Measurements from ENCODE around the gene FAM107B.
A peak's percentile ranks its signal among the peaks of the same experiment; 100 is the strongest.

FAM107B gene

GRCh38 chr10:14757986-14758385 is 16.7 kb downstream of the FAM107B start:
- peaks cover 20% of the 10 kb centered on the region for H3K4me1 Mint-ChIP-seq
- H3K27me3 Mint-ChIP-seq, result no peaks in the 10 kb centered on the region
- peak overlapping the region; percentile 28 for H3K27ac Mint-ChIP-seq
- H3K36me3 Mint-ChIP-seq, result no peaks in the 10 kb centered on the region
- no peaks in the 10 kb centered on the region for H3K9me3 Mint-ChIP-seq
- no peak overlapping the region for H3K4me3 Mint-ChIP-seq
- ATAC-seq, result no peak

DNA sequence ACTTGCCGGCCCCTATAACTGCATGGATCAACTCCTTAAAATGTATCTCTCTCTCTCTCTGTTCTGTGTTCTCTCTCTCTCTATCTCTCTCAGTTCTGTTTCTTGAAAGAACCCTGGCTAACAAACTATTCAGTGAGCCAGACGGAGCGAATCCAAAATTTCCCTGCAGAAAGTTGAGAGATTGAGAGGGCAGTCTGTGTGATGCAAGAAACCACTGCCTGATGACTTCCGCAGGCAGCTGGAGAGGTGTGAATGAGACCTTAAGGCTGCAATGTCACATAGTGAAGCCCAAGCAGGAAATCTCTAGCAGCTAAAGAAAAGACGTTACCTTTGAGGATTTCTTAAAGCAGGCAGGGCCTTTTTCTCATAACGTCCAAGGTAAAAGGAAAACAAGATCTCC is 17.3 kb downstream of the FAM107B start:
- Mint-ChIP-seq H3K9me3 (no peaks in the 10 kb centered on the region), H3K4me3 (no peak overlapping the region)
- ATAC-seq, result no peak

GRCh38 chr10:14753441-14753840 is 21.3 kb downstream of the FAM107B start:
- peaks cover 47% of the 10 kb centered on the region for H3K4me1 Mint-ChIP-seq
- peak overlapping the region; percentile 98 for H3K27ac Mint-ChIP-seq
- H3K36me3 Mint-ChIP-seq, result no peaks in the 10 kb centered on the region
- no peaks in the 10 kb centered on the region for H3K27me3 Mint-ChIP-seq
- ATAC-seq, result no peak
- H3K9me3 Mint-ChIP-seq, result no peaks in the 10 kb centered on the region
- no peak overlapping the region for H3K4me3 Mint-ChIP-seq

More for the DNA sequence above, 17.3 kb downstream of the FAM107B start:
- Mint-ChIP-seq H3K4me1 (peaks cover 22% of the 10 kb centered on the region), H3K36me3 (no peaks in the 10 kb centered on the region), H3K27ac (peak overlapping the region; percentile 28), H3K27me3 (no peaks in the 10 kb centered on the region)

DNA sequence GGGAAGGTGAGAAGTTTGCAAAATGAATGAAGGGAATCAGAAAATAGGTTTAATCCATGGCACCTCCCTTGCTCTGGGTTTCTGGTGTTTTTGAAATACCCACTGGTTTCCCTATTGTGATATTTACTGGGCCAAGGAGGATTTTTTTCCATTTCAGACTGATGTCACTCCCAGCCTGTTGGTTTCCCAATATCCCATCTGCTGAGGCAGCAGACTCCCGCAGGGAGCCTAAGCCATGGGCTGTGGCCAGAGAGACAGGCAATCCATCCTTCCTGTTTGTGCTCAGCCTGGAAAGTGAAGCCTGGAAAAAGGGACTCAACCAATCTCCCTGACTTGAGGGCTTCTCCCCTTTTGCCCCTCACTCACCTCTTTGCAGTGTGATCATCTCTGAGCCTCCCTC is 22.8 kb downstream of the FAM107B start:
- H3K27me3 Mint-ChIP-seq, result no peaks in the 10 kb centered on the region
- no peak for ATAC-seq
- H3K27ac Mint-ChIP-seq, result peak overlapping the region; percentile 98
- peak overlapping the region; percentile 48 for H3K4me3 Mint-ChIP-seq
- H3K4me1 Mint-ChIP-seq, result peaks cover 62% of the 10 kb centered on the region
- no peaks in the 10 kb centered on the region for H3K36me3 Mint-ChIP-seq
- no peaks in the 10 kb centered on the region for H3K9me3 Mint-ChIP-seq

DNA sequence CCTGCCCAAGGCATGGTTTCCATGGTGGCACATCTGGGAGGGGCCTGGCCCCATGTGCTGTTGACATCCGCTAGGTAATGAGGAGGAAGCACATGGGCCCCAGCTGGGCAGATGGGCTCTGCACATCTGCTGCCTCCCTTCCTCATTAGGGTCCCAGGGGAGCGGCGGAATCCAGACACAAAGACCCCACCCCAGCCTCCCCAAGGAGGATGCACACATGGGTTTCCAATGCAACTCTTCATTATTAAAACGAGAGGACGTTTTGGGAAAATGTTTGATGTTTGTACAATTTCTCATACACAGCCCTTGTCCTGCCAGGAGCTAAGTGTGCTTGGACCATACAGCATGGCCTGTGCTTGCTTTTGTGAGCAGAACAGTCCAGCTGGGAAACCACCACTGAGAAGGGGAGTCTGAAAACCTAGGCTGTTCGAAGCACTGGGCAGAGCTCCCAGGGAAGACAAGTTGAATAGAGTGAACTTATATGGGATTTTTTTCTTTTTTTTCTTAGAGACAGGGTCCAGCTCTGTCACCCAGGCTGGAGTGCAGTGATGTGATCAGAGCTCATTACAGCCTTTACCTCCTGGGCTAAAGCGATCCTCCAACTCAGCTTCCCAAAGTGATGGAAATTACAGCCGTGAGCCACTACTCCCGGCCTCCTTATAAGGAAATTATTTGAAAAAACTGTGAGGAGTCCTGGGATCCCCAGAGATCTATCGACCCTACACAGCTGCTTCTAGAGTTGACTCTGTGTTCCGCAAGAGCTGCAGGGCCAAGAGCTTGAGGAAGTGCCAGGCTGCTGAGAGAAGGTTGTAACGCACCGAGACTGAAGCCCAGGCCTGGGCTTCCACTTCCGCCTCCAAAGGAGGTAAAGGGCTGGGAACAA is 23.4 kb downstream of the FAM107B start:
- H3K36me3 Mint-ChIP-seq, result no peaks in the 10 kb centered on the region
- peak; percentile 92 for ATAC-seq
- no peaks in the 10 kb centered on the region for H3K9me3 Mint-ChIP-seq
- peak overlapping the region; percentile 98 for H3K27ac Mint-ChIP-seq
- peaks cover 64% of the 10 kb centered on the region for H3K4me1 Mint-ChIP-seq
- H3K27me3 Mint-ChIP-seq, result no peaks in the 10 kb centered on the region
- H3K4me3 Mint-ChIP-seq, result peak overlapping the region; percentile 48

GRCh38 chr10:14749070-14749809 is 25.5 kb downstream of the FAM107B start:
- Mint-ChIP-seq H3K27me3 (no peaks in the 10 kb centered on the region), H3K36me3 (peaks cover 6% of the 10 kb centered on the region), H3K4me3 (peak overlapping the region; percentile 7), H3K9me3 (peaks cover 6% of the 10 kb centered on the region), H3K4me1 (peaks cover 83% of the 10 kb centered on the region), H3K27ac (peak overlapping the region; percentile 98)
- peak; percentile 71 for ATAC-seq

DNA sequence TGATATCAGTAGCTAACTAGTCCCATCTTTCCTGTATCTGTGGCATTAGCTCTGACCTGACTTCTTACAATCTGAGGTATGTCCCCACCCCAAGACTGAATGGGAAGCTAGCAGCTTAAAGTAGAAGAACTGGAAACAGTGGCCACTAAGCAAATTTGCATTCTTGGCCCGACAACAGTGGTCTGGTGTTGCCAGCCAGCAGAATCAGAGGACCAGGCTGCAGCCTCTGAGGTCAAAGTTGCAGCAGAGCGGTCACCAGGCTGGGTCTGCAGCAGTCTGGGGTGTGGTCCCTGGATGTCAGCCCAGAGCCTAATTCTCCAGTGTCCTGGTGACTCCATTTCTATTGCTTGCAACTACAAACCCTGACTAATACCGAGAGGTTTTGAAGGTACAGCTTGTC is 26.3 kb downstream of the FAM107B start:
- peak overlapping the region; percentile 98 for H3K27ac Mint-ChIP-seq
- ATAC-seq, result no peak
- peaks cover 8% of the 10 kb centered on the region for H3K9me3 Mint-ChIP-seq
- no peaks in the 10 kb centered on the region for H3K27me3 Mint-ChIP-seq
- no peak overlapping the region for H3K4me3 Mint-ChIP-seq
- H3K4me1 Mint-ChIP-seq, result peaks cover 90% of the 10 kb centered on the region
- H3K36me3 Mint-ChIP-seq, result peaks cover 6% of the 10 kb centered on the region

- Mint-ChIP-seq H3K9me3 (peaks cover 8% of the 10 kb centered on the region), H3K4me3 (peak overlapping the region; percentile 27), H3K27me3 (no peaks in the 10 kb centered on the region), H3K4me1 (peaks cover 74% of the 10 kb centered on the region), H3K27ac (peak overlapping the region; percentile 98), H3K36me3 (peaks cover 6% of the 10 kb centered on the region)
- ATAC-seq, result peak; percentile 95
These were observed 31.9 kb downstream of the FAM107B start for GRCh38 chr10:14742815-14743214.

DNA sequence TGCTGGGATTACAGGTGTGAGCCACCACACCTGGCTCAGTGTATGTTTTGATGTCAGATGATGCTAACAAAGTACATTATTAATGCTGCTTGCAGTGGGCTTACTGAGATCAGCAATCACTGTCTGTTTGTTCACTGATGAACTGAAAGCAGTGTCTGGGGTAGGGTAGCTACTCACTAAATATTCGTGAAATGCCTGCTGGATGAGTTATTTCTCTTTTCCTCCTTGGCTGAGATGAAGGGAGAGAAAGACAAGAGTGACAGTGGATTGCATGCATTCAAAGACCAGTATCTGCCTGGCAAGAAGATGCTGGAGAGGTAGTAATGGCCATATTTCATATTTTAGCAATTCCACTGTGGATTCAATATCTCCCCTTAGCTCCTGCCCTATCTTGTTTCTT is 32.3 kb downstream of the FAM107B start:
- Mint-ChIP-seq H3K27ac (peak overlapping the region; percentile 98), H3K36me3 (peaks cover 6% of the 10 kb centered on the region), H3K27me3 (no peaks in the 10 kb centered on the region), H3K9me3 (peaks cover 8% of the 10 kb centered on the region), H3K4me3 (peak overlapping the region; percentile 27), H3K4me1 (peaks cover 74% of the 10 kb centered on the region)
- peak; percentile 62 for ATAC-seq

GRCh38 chr10:14740684-14741247 is 33.9 kb downstream of the FAM107B start:
- peaks cover 6% of the 10 kb centered on the region for H3K36me3 Mint-ChIP-seq
- ATAC-seq, result peak; percentile 78
- peak overlapping the region; percentile 98 for H3K27ac Mint-ChIP-seq
- no peaks in the 10 kb centered on the region for H3K27me3 Mint-ChIP-seq
- peak overlapping the region; percentile 25 for H3K4me3 Mint-ChIP-seq
- peaks cover 8% of the 10 kb centered on the region for H3K9me3 Mint-ChIP-seq
- peaks cover 79% of the 10 kb centered on the region for H3K4me1 Mint-ChIP-seq

DNA sequence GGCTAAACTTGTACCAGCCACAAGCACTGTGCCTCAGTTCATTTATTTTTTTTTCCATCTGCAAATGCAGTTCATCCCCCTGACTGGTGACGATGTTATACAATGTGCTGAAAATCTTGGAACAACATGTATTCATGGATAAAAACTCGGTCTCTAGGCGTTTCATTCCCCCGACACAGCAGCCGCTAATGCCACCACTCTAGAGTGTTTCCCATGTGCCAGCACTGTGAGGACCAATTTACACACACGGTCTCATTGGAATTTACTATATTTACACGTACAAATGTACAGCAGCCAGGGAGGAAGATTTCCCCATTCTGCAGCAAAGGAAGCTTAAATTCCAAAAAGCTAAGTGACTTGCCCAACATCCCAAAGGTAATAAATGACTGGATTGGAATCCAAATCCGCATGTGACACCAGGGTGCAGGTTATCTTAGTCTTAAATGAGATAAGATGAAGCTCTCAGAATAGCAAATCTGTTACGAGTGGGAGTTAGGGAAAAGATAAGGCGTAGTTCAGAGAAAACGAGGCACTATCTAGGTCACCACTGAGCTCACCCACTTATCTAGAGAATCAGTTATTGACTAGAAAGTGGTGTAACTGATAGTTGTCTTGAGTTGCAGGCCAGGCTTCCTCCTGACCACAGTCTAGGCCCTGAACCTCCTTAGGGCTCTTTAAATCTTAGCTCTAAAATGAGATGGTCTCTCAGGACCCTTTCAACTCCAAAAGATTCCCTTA is 36.7 kb downstream of the FAM107B start:
- Mint-ChIP-seq H3K27ac (peak overlapping the region; percentile 90), H3K9me3 (no peaks in the 10 kb centered on the region), H3K27me3 (no peaks in the 10 kb centered on the region), H3K36me3 (no peaks in the 10 kb centered on the region), H3K4me3 (no peak overlapping the region), H3K4me1 (peaks cover 55% of the 10 kb centered on the region)
- no peak for ATAC-seq

- peaks cover 48% of the 10 kb centered on the region for H3K4me1 Mint-ChIP-seq
- peak; percentile 85 for ATAC-seq
- no peaks in the 10 kb centered on the region for H3K36me3 Mint-ChIP-seq
- H3K27ac Mint-ChIP-seq, result peak overlapping the region; percentile 90
- H3K4me3 Mint-ChIP-seq, result peak overlapping the region; percentile 29
- H3K27me3 Mint-ChIP-seq, result no peaks in the 10 kb centered on the region
- H3K9me3 Mint-ChIP-seq, result no peaks in the 10 kb centered on the region
These were observed 38.1 kb downstream of the FAM107B start for GRCh38 chr10:14736600-14737081.

DNA sequence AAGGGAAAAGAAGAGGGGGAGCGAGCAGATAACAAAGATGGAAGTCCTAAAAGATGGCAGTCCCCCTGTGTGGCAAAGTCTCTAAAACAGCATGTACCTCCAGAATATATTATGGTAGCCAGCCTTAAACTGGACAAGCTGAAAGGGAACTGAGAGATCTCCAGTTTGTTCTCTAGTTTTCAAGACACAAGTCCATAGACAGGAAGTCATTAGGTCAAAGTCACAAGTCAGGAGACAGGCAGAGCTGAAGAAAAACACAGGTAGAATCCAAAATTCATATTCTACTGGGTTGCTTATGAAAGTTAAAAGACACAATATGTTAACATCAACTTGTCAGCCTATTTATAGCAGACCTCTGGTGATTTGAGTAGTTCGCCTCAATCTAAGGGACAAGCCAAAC is 38.7 kb downstream of the FAM107B start:
- no peaks in the 10 kb centered on the region for H3K27me3 Mint-ChIP-seq
- H3K36me3 Mint-ChIP-seq, result no peaks in the 10 kb centered on the region
- no peaks in the 10 kb centered on the region for H3K9me3 Mint-ChIP-seq
- no peak overlapping the region for H3K4me3 Mint-ChIP-seq
- peaks cover 43% of the 10 kb centered on the region for H3K4me1 Mint-ChIP-seq
- ATAC-seq, result peak; percentile 55
- peak overlapping the region; percentile 90 for H3K27ac Mint-ChIP-seq

DNA sequence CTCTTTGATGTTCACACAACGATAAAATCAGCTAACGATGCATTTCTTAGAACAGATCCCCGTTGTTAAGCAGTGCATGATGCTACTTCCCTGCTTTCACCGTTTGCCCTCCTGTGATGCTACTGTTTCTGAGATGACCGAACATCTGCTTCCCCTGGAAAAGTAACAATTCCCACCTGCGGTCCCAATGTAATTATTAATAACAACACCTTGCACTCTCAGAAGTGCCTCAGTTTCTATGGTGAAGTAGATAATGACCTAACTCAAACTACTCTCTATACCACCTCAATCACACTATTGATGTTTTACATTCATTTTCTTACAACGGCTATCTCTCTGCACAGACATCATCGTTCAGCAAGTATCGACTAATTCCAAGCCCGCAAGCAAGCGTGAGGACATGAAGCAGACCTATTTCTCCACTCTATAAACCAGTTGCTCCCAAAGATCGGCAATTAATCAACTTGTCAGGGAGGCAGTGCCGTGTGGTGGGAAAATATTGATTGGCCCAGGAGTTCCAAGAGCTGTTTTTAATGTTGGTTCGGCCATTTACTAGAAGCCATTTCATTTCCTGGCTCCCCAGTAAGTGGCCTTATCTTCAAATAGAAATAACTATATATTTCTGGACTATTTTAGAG is 42.7 kb downstream of the FAM107B start:
- H3K27me3 Mint-ChIP-seq, result no peaks in the 10 kb centered on the region
- peak overlapping the region; percentile 7 for H3K27ac Mint-ChIP-seq
- H3K4me3 Mint-ChIP-seq, result no peak overlapping the region
- peaks cover 2% of the 10 kb centered on the region for H3K9me3 Mint-ChIP-seq
- H3K4me1 Mint-ChIP-seq, result peaks cover 30% of the 10 kb centered on the region
- H3K36me3 Mint-ChIP-seq, result no peaks in the 10 kb centered on the region
- no peak for ATAC-seq

All from stimulated activated memory B cell treated with anti-CD40 and anti-IgM and Interleukin-4, amounts not matched to agents 10 μg/mL and 1 μg/mL and 100 μg/mL, for 72 hours (primary cell).